Measurements from ENCODE around the gene TP53I11. TPM values are rescaled to one million over a fixed set of nuclear protein-coding genes. Genes with fewer than 3 reads are reported as not detected.

Gene TP53I11
- total RNA-seq, 1 experiment from 2014 or later = 46.9 TPM

DNA sequence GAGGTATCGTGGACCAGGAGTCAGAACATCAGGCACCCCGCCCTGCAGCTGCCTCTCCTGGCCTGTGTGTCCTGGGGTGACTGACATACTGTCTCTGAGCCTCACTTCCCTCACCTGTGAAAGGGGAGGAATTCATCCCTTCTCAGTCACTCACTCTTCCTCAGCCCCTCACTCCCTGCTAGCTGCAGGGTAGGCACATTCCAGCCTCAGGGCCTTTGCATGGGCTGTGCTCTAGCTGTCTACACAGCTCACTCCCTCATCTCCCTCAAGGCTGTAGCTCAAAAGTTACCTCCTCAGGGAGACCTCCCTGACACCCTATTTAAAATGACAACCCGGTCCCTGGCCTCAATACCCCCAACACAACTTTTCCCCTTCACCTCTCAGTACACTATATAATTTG, 2.5 kb downstream of the TP53I11 start (continued):
- TF ChIP-seq SRF (IDR thresholded peaks at IDR 0.05; ENCODE audit: low read depth) (no peak), YY1 (IDR thresholded peaks at IDR 0.05; ENCODE audit: extremely low read depth, insufficient replicate concordance, low read depth, low read length) (no peak), CEBPB (IDR thresholded peaks at IDR 0.05; ENCODE audit: low read depth) (no peak), ZFX (IDR thresholded peaks at IDR 0.05) (no peak)

DNA sequence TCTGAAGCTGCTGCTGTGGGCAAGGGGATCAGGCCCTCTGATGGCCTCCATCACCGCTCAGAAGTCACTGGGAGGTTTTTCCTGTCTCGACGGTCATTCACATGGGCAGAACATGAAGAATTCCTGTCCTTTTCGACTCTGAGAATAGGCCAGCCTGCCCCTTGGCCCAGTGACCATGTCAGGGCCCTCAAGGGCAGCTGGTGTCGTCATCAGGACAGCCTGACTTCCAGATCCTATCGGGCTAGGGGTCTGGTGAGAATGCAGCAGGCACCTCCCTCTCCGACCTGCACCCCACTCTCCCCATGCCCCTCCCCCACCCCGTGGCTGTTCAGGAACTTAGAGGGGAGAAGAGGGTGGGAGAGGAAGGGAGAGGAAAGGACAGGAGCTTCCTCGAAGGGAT, 3.6 kb downstream of the TP53I11 start:
- ChIA-PET POLR2A (no interaction called here), CTCF (interaction anchor here (1.2 kb wide), 1 partner anchor 158 kb away, joined by 3 read pairs; no protein-coding TSS in a partner anchor), RAD21 (ENCODE audit: low non-redundant PET in 1 of 2, low total read pairs in 2 of 2, uncharacterized antibody in 2 of 2, unreplicated experiment in 2 of 2) (interaction anchor here in 1 of 2 experiments (1.0 kb wide), 1 partner anchor 11 kb away, joined by 5 read pairs; no protein-coding TSS in a partner anchor)
- TF ChIP-seq EZH2 (IDR thresholded peaks at IDR 0.05) = no peak
- TF ChIP-seq ZFX (IDR thresholded peaks at IDR 0.05) = no peak
- TF ChIP-seq JUND (IDR thresholded peaks at IDR 0.05) = no peak
- TF ChIP-seq RAD21 (IDR thresholded peaks at IDR 0.05; ENCODE audit: low read depth) = no peak
- TF ChIP-seq YY1 (IDR thresholded peaks at IDR 0.05; ENCODE audit: extremely low read depth, insufficient replicate concordance, low read depth, low read length) = no peak
- TF ChIP-seq TCF7L2 (IDR thresholded peaks at IDR 0.05; ENCODE audit: borderline replicate concordance, extremely low read depth, insufficient read depth, insufficient read length) = no peak
- H4K20me1 ChIP-seq (ENCODE audit: insufficient read depth) = no peaks in the 10 kb centered on the region
- no peak overlapping the region for H3K27ac ChIP-seq (ENCODE audit: low read depth, low read length)
- H3K4me1 ChIP-seq (ENCODE audit: control insufficient read depth in 1 of 2, insufficient read depth in 2 of 2, low read length in 2 of 2) = peaks cover 3 to 15% of the 10 kb centered on the region in 2 experiments; a peak in 2 of 4 replicates
- H3K4me3 ChIP-seq (replicated peaks in 1 of 2; ENCODE audit: low read depth in 1 of 2, low read length in 2 of 2) = no peak overlapping the region
- no peaks in the 10 kb centered on the region for H3K27me3 ChIP-seq (ENCODE audit: insufficient read depth, low read length)
- H3K9me3 ChIP-seq (ENCODE audit: control insufficient read depth in 1 of 2, insufficient read depth in 1 of 2, low read depth in 1 of 2, low read length in 2 of 2) = no peaks in the 10 kb centered on the region
- H3K9ac ChIP-seq (ENCODE audit: low read length) = no peak overlapping the region
- no peak for ATAC-seq
- H2AFZ ChIP-seq (ENCODE audit: low read depth, low read length, poor library complexity, severe bottlenecking) = no peak overlapping the region
- BruUV-seq (replicated peaks) = no TSS peak
- H3K36me3 ChIP-seq (ENCODE audit: control insufficient read depth in 1 of 2, insufficient read depth in 2 of 2, low read length in 2 of 2) = no peaks in the 10 kb centered on the region
- peaks cover 16% of the 10 kb centered on the region; the same call in 1 of the 2 replicates for H3K79me2 ChIP-seq (ENCODE audit: insufficient read depth, low read length)
- H3K9me2 ChIP-seq (ENCODE audit: insufficient read depth) = no peaks in the 10 kb centered on the region
- H3K4me2 ChIP-seq (ENCODE audit: low read length) = no peak overlapping the region
- intact Hi-C loops (cut with micrococcal nuclease) = no loop called here
- DNase-seq (ENCODE audit: low read depth, low spot score) = no peak

DNA sequence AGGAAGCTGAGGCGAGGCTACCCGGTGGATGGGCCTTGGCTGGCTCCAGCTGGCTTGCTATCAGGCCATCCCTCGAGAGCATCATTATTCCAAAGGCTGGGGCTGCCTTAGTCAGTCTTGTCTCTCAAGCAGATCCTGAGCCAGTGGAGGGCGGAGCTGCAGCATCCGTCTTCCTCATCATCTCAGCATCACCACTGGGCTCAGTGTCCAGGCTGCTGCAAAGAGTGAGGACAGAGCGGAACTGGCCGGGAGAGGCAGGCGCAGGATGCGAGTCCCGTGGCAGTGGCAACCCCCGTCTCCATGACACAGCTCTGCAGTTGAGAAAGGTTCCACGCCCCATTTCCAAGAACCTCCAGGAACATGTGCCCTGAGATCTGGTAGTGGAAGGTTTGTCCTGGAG, 4.4 kb downstream of the TP53I11 start:
- no TSS peak for BruUV-seq (replicated peaks)
- Histone ChIP-seq H3K36me3 (ENCODE audit: control insufficient read depth in 1 of 2, insufficient read depth in 2 of 2, low read length in 2 of 2) (no peaks in the 10 kb centered on the region), H3K9ac (ENCODE audit: low read length) (no peak overlapping the region), H3K4me1 (ENCODE audit: control insufficient read depth in 1 of 2, insufficient read depth in 2 of 2, low read length in 2 of 2) (peaks cover 3 to 15% of the 10 kb centered on the region in 2 experiments; a peak in 2 of 4 replicates), H3K27me3 (ENCODE audit: insufficient read depth, low read length) (no peaks in the 10 kb centered on the region), H3K79me2 (ENCODE audit: insufficient read depth, low read length) (peaks cover 16% of the 10 kb centered on the region; the same call in 1 of the 2 replicates), H3K4me3 (replicated peaks in 1 of 2; ENCODE audit: low read depth in 1 of 2, low read length in 2 of 2) (no peak overlapping the region), H3K9me2 (ENCODE audit: insufficient read depth) (no peaks in the 10 kb centered on the region), H3K4me2 (ENCODE audit: low read length) (no peak overlapping the region), H3K27ac (ENCODE audit: low read depth, low read length) (no peak overlapping the region), H3K9me3 (ENCODE audit: control insufficient read depth in 1 of 2, insufficient read depth in 1 of 2, low read depth in 1 of 2, low read length in 2 of 2) (no peaks in the 10 kb centered on the region), H2AFZ (ENCODE audit: low read depth, low read length, poor library complexity, severe bottlenecking) (no peak overlapping the region), H4K20me1 (ENCODE audit: insufficient read depth) (no peaks in the 10 kb centered on the region)
- no peak for DNase-seq (ENCODE audit: low read depth, low spot score)
- ATAC-seq = no peak
- intact Hi-C loops (cut with micrococcal nuclease) = no loop called here
- TF ChIP-seq POLR2AphosphoS5 (IDR thresholded peaks at IDR 0.05; ENCODE audit: low read depth, low read length) (no peak), EGR1 (IDR thresholded peaks at IDR 0.05; ENCODE audit: low read depth) (no peak), RAD21 (IDR thresholded peaks at IDR 0.05; ENCODE audit: low read depth) (no peak), CBX3 (IDR thresholded peaks at IDR 0.05; ENCODE audit: low read depth) (no peak), EZH2 (IDR thresholded peaks at IDR 0.05) (no peak), ZFX (IDR thresholded peaks at IDR 0.05) (no peak), JUND (IDR thresholded peaks at IDR 0.05) (no peak)
- TF ChIP-seq, protein P1, sequence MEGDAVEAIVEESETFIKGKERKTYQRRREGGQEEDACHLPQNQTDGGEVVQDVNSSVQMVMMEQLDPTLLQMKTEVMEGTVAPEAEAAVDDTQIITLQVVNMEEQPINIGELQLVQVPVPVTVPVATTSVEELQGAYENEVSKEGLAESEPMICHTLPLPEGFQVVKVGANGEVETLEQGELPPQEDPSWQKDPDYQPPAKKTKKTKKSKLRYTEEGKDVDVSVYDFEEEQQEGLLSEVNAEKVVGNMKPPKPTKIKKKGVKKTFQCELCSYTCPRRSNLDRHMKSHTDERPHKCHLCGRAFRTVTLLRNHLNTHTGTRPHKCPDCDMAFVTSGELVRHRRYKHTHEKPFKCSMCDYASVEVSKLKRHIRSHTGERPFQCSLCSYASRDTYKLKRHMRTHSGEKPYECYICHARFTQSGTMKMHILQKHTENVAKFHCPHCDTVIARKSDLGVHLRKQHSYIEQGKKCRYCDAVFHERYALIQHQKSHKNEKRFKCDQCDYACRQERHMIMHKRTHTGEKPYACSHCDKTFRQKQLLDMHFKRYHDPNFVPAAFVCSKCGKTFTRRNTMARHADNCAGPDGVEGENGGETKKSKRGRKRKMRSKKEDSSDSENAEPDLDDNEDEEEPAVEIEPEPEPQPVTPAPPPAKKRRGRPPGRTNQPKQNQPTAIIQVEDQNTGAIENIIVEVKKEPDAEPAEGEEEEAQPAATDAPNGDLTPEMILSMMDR (IDR thresholded peaks at IDR 0.05 in 2 of 3, conservative IDR thresholded peaks at IDR 0.05 in 1 of 3; ENCODE audit: borderline replicate concordance in 1 of 3, insufficient read depth in 1 of 3, low read depth in 2 of 3, low read length in 2 of 3) = no peak
- TF ChIP-seq, protein P2, sequence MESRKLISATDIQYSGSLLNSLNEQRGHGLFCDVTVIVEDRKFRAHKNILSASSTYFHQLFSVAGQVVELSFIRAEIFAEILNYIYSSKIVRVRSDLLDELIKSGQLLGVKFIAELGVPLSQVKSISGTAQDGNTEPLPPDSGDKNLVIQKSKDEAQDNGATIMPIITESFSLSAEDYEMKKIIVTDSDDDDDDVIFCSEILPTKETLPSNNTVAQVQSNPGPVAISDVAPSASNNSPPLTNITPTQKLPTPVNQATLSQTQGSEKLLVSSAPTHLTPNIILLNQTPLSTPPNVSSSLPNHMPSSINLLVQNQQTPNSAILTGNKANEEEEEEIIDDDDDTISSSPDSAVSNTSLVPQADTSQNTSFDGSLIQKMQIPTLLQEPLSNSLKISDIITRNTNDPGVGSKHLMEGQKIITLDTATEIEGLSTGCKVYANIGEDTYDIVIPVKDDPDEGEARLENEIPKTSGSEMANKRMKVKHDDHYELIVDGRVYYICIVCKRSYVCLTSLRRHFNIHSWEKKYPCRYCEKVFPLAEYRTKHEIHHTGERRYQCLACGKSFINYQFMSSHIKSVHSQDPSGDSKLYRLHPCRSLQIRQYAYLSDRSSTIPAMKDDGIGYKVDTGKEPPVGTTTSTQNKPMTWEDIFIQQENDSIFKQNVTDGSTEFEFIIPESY (IDR thresholded peaks at IDR 0.05; ENCODE audit: extremely low read depth, insufficient replicate concordance, low read length) = no peak
- RAD21 ChIA-PET (ENCODE audit: low non-redundant PET in 1 of 2, low total read pairs in 2 of 2, uncharacterized antibody in 2 of 2, unreplicated experiment in 2 of 2) = interaction anchor here in 1 of 2 experiments (1.0 kb wide), 1 partner anchor 10 kb away, joined by 5 read pairs; no protein-coding TSS in a partner anchor
- POLR2A ChIA-PET = no interaction called here
- CTCF ChIA-PET = interaction anchor here (0.6 kb wide), 1 partner anchor 19 kb away, joined by 3 read pairs; no protein-coding TSS in a partner anchor

All from HCT116 (cell line).